Measurements from ENCODE around the gene EXTL1. TPM values are rescaled to one million over a fixed set of nuclear protein-coding genes. Genes with fewer than 3 reads are reported as not detected.

EXTL1 gene
- polyA plus RNA-seq, 4 donors: 0.41 to 0.51 TPM; not detected in 2

DNA sequence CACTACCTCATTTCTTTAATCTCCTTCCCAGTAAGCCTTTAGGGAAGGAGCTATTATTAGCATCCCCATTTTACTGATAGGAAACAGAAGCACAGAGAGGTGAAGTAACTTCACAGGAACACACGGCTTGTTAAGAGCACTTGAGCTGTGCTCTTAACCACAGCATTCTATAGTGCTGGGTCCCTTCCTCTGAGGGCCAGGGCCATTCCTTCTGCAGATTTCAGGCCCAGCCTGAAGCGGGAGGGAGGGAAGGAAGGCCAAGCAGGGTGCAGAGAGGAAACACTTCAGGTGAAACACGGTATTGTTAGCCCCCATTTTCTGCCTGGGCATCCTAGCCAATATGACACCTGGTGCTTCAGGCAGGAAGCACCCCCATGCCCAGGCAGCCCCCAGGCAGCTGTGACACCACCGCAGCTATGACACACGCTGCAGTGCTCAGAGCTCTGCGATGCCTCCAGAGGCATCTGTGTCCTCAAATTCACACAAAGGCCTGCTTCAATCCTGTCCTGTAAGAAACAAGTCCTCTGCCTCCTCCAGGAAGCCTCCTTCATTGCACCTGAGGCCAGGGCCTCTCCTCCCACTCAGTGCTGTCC, 4.5 kb upstream of the EXTL1 start:
- FAIRE-seq: no peak

DNA sequence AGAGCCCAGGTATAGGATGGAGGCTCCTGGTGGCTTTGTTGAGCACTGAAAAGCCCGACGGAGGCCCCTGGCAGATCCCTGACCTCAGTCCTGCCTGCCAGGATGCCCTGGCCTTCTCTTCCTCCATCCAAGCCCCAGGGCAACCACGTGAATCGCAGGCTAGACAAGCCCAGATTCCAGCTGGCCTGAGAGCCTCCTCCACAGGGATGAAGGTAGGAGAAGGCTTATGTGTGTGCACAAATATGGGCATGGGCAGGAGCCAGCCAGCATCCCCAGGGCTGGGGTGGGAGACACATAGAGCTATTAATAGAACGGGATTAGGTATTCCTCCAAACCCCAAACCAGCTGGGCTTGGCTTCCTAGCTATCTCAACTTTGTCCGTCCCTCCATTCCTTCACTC, 4.0 kb upstream of the EXTL1 start:
- H3K4me1 ChIP-seq (ENCODE audit: control insufficient read depth in 3 of 3, insufficient read depth in 2 of 3, low read depth in 1 of 3, low read length in 2 of 3): peaks cover 0 to 4% (median 0%) of the 10 kb centered on the region in 3 donors
- DNase-seq (no peak), FAIRE-seq (no peak)
- H3K27ac ChIP-seq (ENCODE audit: low read depth in 1 of 3, low read length in 2 of 3): no peak overlapping the region
- H3K4me3 ChIP-seq (ENCODE audit: low read depth in 1 of 3, low read length in 3 of 3): no peak overlapping the region
- 72 to 77% (median 72%) methylated on average over 6 of the region's 6 CpGs for WGBS, 3 donors
- no peaks in the 10 kb centered on the region for H3K36me3 ChIP-seq (ENCODE audit: control insufficient read depth in 3 of 3, insufficient read depth in 2 of 3, low read depth in 1 of 3, low read length in 3 of 3)
- H3K27me3 ChIP-seq (ENCODE audit: control insufficient read depth in 3 of 3, insufficient read depth in 3 of 3, low read length in 3 of 3): peaks cover 0 to 5% (median 0%) of the 10 kb centered on the region in 3 donors
- H3K9me3 ChIP-seq (ENCODE audit: control insufficient read depth in 2 of 2, insufficient read depth in 1 of 2, low read depth in 1 of 2, low read length in 1 of 2): no peaks in the 10 kb centered on the region

More for the DNA sequence above, 4.5 kb upstream of the EXTL1 start:
- H3K9me3 ChIP-seq (ENCODE audit: control insufficient read depth in 2 of 2, insufficient read depth in 1 of 2, low read depth in 1 of 2, low read length in 1 of 2): no peaks in the 10 kb centered on the region
- H3K36me3 ChIP-seq (ENCODE audit: control insufficient read depth in 3 of 3, insufficient read depth in 2 of 3, low read depth in 1 of 3, low read length in 3 of 3): no peaks in the 10 kb centered on the region
- no peak for DNase-seq
- 75 to 89% (median 76%) methylated on average over 6 of the region's 6 CpGs for WGBS, 3 donors
- H3K27ac ChIP-seq (ENCODE audit: low read depth in 1 of 3, low read length in 2 of 3): no peak overlapping the region
- peaks cover 0 to 5% (median 0%) of the 10 kb centered on the region in 3 donors for H3K27me3 ChIP-seq (ENCODE audit: control insufficient read depth in 3 of 3, insufficient read depth in 3 of 3, low read length in 3 of 3)
- H3K4me1 ChIP-seq (ENCODE audit: control insufficient read depth in 3 of 3, insufficient read depth in 2 of 3, low read depth in 1 of 3, low read length in 2 of 3): peaks cover 0 to 7% (median 0%) of the 10 kb centered on the region in 3 donors
- no peak overlapping the region for H3K4me3 ChIP-seq (ENCODE audit: low read depth in 1 of 3, low read length in 3 of 3)

DNA sequence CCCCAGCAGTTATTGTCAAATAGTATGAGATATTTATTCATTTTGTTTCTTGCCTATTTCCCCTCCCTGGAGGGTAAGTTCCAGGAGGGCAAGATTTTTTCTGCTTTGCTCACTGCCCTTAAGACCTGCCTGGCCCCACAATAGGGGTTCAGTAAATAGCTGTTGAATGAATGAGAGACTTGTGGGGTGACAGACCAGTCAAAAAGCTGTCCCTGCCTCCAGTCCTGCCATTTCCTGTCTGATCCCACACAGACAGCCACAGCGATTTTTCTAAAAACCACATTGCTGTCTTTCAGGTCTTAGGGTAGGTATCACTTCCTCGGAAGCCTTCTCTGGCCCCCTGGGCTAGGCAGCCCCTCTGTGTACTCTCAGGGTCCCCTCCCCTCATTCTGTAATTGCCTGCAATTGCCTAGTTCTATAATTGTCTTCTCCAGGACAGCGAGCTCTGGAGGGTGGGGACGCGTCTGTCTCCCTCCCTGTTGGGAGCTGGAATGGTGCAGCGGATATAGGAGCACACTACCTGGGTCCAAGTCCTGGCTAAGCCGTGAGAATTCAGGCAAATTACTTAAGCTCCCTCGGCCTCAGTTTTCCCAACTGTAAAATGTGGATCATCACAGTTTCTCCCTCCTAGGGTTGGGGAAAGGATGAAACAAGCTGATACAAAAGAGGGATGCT, 1.8 kb upstream of the EXTL1 start:
- no peak for DNase-seq
- H3K36me3 ChIP-seq (ENCODE audit: control insufficient read depth in 3 of 3, insufficient read depth in 2 of 3, low read depth in 1 of 3, low read length in 3 of 3): no peaks in the 10 kb centered on the region
- peaks cover 0 to 7% (median 0%) of the 10 kb centered on the region in 3 donors for H3K4me1 ChIP-seq (ENCODE audit: control insufficient read depth in 3 of 3, insufficient read depth in 2 of 3, low read depth in 1 of 3, low read length in 2 of 3)
- H3K27me3 ChIP-seq (ENCODE audit: control insufficient read depth in 3 of 3, insufficient read depth in 3 of 3, low read length in 3 of 3): peaks cover 0 to 5% (median 0%) of the 10 kb centered on the region in 3 donors
- no peak overlapping the region for H3K4me3 ChIP-seq (ENCODE audit: low read depth in 1 of 3, low read length in 3 of 3)
- WGBS, 3 donors: 62 to 71% (median 70%) methylated on average over 8 of the region's 8 CpGs
- H3K27ac ChIP-seq (ENCODE audit: low read depth in 1 of 3, low read length in 2 of 3): no peak overlapping the region
- no peaks in the 10 kb centered on the region for H3K9me3 ChIP-seq (ENCODE audit: control insufficient read depth in 2 of 2, insufficient read depth in 1 of 2, low read depth in 1 of 2, low read length in 1 of 2)
- no peak for FAIRE-seq

DNA sequence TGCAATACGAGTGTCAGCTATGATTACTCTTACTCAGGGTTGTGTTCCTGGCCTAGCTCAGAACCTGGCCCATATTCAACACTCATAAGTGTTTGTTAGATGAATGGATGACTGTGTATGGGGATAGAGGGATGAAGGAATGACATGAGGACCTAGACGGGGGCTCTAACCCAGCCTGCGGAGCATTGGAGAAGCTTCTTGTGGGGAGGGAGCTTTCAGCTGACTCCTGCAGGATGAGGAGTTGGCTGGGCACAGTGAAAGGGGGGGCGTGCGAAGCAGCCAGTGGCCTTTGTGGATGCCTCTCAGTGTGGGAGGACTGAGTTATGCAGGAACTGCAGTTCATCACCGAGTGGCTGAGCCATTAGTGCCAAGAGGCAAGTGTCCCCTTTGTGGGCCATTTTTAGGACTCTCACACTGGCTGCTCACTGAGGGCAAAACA, 1.2 kb upstream of the EXTL1 start:
- Histone ChIP-seq H3K27ac (ENCODE audit: low read depth in 1 of 3, low read length in 2 of 3) (no peak overlapping the region), H3K27me3 (ENCODE audit: control insufficient read depth in 3 of 3, insufficient read depth in 3 of 3, low read length in 3 of 3) (peaks cover 0 to 5% (median 0%) of the 10 kb centered on the region in 3 donors), H3K36me3 (ENCODE audit: control insufficient read depth in 3 of 3, insufficient read depth in 2 of 3, low read depth in 1 of 3, low read length in 3 of 3) (no peaks in the 10 kb centered on the region), H3K9me3 (ENCODE audit: control insufficient read depth in 2 of 2, insufficient read depth in 1 of 2, low read depth in 1 of 2, low read length in 1 of 2) (no peaks in the 10 kb centered on the region), H3K4me1 (ENCODE audit: control insufficient read depth in 3 of 3, insufficient read depth in 2 of 3, low read depth in 1 of 3, low read length in 2 of 3) (peaks cover 0 to 10% (median 0%) of the 10 kb centered on the region in 3 donors), H3K4me3 (ENCODE audit: low read depth in 1 of 3, low read length in 3 of 3) (no peak overlapping the region)
- FAIRE-seq (no peak), DNase-seq (no peak)
- 60 to 83% (median 78%) methylated on average over 6 of the region's 6 CpGs for WGBS, 3 donors

DNA sequence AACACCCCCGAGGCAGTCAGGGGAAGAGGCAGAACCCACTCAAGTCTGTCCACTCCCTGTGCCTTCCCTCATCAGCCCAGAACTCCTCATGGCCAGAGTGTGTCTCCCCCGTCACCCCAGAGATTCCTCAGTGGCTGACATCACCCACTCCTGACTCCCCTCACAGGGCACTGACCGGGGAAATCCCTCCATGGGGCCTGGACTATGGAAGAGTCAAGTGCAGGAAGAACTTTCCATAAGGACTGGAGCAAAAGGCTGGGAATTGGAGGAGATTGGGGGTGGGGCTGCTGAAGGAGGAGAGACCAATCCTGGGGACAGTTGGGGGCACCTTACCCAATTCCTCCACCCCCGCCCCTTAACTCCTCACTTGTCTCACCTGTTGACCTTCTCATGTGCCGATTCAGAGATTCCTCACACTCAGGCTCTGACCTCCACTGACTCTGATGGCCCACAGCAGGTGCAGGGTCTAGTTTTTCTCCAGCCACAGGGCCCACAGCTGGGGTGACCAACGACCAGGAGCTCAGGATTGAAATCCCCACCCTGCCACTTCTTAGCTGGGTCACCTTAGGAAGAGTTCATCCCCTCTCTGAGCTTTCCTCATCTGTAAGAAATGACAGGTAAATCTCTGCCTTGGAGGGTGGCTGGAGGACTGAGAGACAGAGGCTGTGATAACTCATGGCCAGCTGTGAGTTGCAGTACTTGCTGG, 481 bp upstream of the EXTL1 start:
- H3K27me3 ChIP-seq (ENCODE audit: control insufficient read depth in 3 of 3, insufficient read depth in 3 of 3, low read length in 3 of 3): peaks cover 0 to 5% (median 0%) of the 10 kb centered on the region in 3 donors
- H3K4me1 ChIP-seq (ENCODE audit: control insufficient read depth in 3 of 3, insufficient read depth in 2 of 3, low read depth in 1 of 3, low read length in 2 of 3): peaks cover 0 to 10% (median 0%) of the 10 kb centered on the region in 3 donors
- no peaks in the 10 kb centered on the region for H3K9me3 ChIP-seq (ENCODE audit: control insufficient read depth in 2 of 2, insufficient read depth in 1 of 2, low read depth in 1 of 2, low read length in 1 of 2)
- no peak for DNase-seq
- FAIRE-seq: no peak
- no peak overlapping the region for H3K27ac ChIP-seq (ENCODE audit: low read depth in 1 of 3, low read length in 2 of 3)
- no peaks in the 10 kb centered on the region for H3K36me3 ChIP-seq (ENCODE audit: control insufficient read depth in 3 of 3, insufficient read depth in 2 of 3, low read depth in 1 of 3, low read length in 3 of 3)
- H3K4me3 ChIP-seq (ENCODE audit: low read depth in 1 of 3, low read length in 3 of 3): no peak overlapping the region
- 64 to 73% (median 72%) methylated on average over 6 of the region's 6 CpGs for WGBS, 3 donors

DNA sequence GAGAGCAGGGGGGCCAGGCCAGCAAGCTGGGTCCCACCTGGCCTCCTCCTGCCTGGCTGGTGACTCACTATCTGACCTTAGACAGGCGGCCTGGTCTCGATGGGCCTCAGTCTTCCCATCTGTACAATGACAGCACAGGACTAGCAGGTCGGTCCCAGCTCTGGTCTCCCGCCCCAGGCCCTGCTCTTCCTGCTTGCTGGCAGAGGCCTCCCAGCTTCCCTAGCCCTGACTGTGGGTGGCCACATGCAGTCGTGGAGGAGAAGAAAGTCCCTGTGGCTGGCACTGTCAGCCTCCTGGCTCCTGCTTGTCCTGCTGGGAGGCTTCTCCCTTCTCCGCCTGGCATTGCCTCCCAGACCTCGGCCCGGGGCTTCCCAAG, 817 bp downstream of the EXTL1 start:
- Histone ChIP-seq H3K36me3 (ENCODE audit: control insufficient read depth in 3 of 3, insufficient read depth in 2 of 3, low read depth in 1 of 3, low read length in 3 of 3) (no peaks in the 10 kb centered on the region), H3K27me3 (ENCODE audit: control insufficient read depth in 3 of 3, insufficient read depth in 3 of 3, low read length in 3 of 3) (peaks cover 0 to 5% (median 0%) of the 10 kb centered on the region in 3 donors), H3K4me3 (ENCODE audit: low read depth in 1 of 3, low read length in 3 of 3) (no peak overlapping the region), H3K4me1 (ENCODE audit: control insufficient read depth in 3 of 3, insufficient read depth in 2 of 3, low read depth in 1 of 3, low read length in 2 of 3) (peaks cover 0 to 10% (median 0%) of the 10 kb centered on the region in 3 donors), H3K27ac (ENCODE audit: low read depth in 1 of 3, low read length in 2 of 3) (no peak overlapping the region), H3K9me3 (ENCODE audit: control insufficient read depth in 2 of 2, insufficient read depth in 1 of 2, low read depth in 1 of 2, low read length in 1 of 2) (no peaks in the 10 kb centered on the region)
- 78 to 85% (median 80%) methylated on average over 7 to 8 of the region's 8 CpGs for WGBS, 3 donors
- no peak for FAIRE-seq
- DNase-seq: no peak

DNA sequence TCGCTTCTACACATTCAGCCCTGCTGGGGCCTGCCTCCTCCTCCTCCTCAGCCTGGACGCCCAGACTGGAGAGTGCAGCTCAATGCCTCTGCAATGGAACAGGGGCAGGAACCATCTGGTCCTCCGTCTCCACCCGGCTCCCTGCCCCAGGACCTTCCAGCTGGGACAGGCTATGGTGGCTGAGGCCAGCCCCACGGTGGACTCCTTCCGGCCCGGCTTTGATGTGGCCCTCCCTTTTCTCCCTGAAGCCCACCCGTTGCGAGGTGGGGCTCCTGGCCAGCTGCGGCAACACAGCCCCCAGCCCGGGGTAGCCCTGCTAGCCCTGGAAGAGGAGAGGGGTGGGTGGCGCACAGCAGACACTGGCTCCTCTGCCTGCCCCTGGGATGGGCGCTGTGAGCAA, 1.4 kb downstream of the EXTL1 start:
- 89 to 97% (median 91%) methylated on average over 8 to 13 of the region's 13 CpGs for WGBS, 3 donors
- no peak for FAIRE-seq

DNA sequence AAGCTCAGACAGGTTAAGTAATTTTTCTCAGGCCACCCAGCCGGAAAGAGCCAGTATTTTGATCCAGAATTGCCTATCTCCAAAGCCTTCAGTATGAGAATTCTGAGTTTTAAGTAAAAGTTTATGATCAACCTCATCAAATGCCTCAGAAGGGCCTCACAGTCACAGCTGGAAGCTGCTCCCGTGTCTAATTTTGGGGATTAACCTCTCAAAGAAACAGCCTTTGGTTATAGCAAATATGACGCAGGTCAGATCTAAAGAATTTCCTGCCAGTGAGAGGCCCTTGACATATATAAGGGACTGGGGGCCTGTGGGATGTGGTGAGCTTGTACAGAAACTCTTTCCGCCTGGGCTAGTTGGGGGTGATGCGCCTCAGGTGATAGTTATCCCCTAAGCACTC, 2.3 kb downstream of the EXTL1 start:
- DNase-seq: no peak
- FAIRE-seq: no peak
- H3K4me3 ChIP-seq (ENCODE audit: low read depth in 1 of 3, low read length in 3 of 3): no peak overlapping the region
- H3K27me3 ChIP-seq (ENCODE audit: control insufficient read depth in 3 of 3, insufficient read depth in 3 of 3, low read length in 3 of 3): peaks cover 0 to 5% (median 0%) of the 10 kb centered on the region in 3 donors
- H3K9me3 ChIP-seq (ENCODE audit: control insufficient read depth in 2 of 2, insufficient read depth in 1 of 2, low read depth in 1 of 2, low read length in 1 of 2): no peaks in the 10 kb centered on the region
- H3K36me3 ChIP-seq (ENCODE audit: control insufficient read depth in 3 of 3, insufficient read depth in 2 of 3, low read depth in 1 of 3, low read length in 3 of 3): no peaks in the 10 kb centered on the region
- H3K27ac ChIP-seq (ENCODE audit: low read depth in 1 of 3, low read length in 2 of 3): no peak overlapping the region
- WGBS, 3 donors: 89 to 94% (median 90%) methylated on average over 5 of the region's 5 CpGs
- peaks cover 0 to 10% (median 0%) of the 10 kb centered on the region in 3 donors for H3K4me1 ChIP-seq (ENCODE audit: control insufficient read depth in 3 of 3, insufficient read depth in 2 of 3, low read depth in 1 of 3, low read length in 2 of 3)

More for the DNA sequence above, 1.4 kb downstream of the EXTL1 start:
- Histone ChIP-seq H3K36me3 (ENCODE audit: control insufficient read depth in 3 of 3, insufficient read depth in 2 of 3, low read depth in 1 of 3, low read length in 3 of 3) (no peaks in the 10 kb centered on the region), H3K9me3 (ENCODE audit: control insufficient read depth in 2 of 2, insufficient read depth in 1 of 2, low read depth in 1 of 2, low read length in 1 of 2) (no peaks in the 10 kb centered on the region), H3K4me1 (ENCODE audit: control insufficient read depth in 3 of 3, insufficient read depth in 2 of 3, low read depth in 1 of 3, low read length in 2 of 3) (peaks cover 0 to 10% (median 0%) of the 10 kb centered on the region in 3 donors), H3K4me3 (ENCODE audit: low read depth in 1 of 3, low read length in 3 of 3) (no peak overlapping the region), H3K27ac (ENCODE audit: low read depth in 1 of 3, low read length in 2 of 3) (no peak overlapping the region), H3K27me3 (ENCODE audit: control insufficient read depth in 3 of 3, insufficient read depth in 3 of 3, low read length in 3 of 3) (peaks cover 0 to 5% (median 0%) of the 10 kb centered on the region in 3 donors)
- no peak for DNase-seq
